Measurements from ENCODE around the gene SOX15. TPM values are rescaled to one million over a fixed set of nuclear protein-coding genes. Genes with fewer than 3 reads are reported as not detected.

Gene SOX15
- total RNA-seq, 4 donors from 2014 or later: 0.67 to 3.1 TPM; not detected in 2

DNA sequence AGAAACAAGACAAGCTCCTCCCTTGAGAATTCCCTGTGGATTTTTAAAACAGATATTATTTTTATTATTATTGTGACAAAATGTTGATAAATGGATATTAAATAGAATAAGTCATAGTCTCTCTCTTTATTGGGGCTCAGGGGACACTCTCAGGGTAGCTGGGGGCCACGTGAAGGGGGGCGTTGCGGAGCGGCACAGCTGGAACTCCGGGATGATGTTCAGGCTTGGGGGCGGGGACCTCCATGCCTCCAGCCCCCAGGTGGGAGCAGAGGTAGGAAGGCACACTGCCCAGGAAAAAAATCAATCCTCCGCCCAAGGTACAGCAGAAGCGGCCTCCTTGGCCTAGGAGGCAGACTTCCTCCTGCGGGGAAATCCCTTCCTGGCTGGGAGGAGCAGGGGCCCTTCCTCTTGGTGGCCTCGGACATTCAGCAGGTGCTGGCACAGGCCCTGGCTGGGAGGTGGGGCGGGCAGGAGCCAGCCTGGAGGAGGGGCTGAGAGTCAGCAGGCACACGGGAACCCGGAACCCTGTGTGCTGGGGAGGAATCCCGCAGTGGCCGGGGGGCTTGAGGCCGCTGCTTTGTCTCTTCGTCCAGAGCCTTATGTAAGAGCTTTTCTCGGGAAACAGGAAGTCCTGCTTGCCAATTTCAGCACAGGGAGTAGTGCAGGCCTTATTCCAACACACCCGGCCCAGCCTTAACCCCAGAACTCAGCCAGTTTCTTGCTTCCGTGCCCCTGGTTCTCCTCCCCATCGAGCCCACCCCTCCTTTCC lies 31.9 kb downstream of the SOX15 start:
- intact Hi-C loops (cut with DNase I): no loop called here

GRCh38 chr17:7557147-7557764 lies 32.6 kb downstream of the SOX15 start:
- Histone ChIP-seq H3K4me3 (replicated peaks in 1 of 3) (no peak overlapping the region), H3K27ac (peak overlapping the region; percentile 94 to 98 (median 95)), H3K27me3 (no peaks in the 10 kb centered on the region), H3K4me1 (peaks cover 35 to 40% of the 10 kb centered on the region in 2 donors), H3K9me3 (no peaks in the 10 kb centered on the region), H3K36me3 (no peaks in the 10 kb centered on the region)
- 55 to 72% methylated on average over 12 to 19 of the region's 19 CpGs for WGBS, 2 donors
- intact Hi-C loops (cut with DNase I): no loop called here
- TF ChIP-seq, protein P1, sequence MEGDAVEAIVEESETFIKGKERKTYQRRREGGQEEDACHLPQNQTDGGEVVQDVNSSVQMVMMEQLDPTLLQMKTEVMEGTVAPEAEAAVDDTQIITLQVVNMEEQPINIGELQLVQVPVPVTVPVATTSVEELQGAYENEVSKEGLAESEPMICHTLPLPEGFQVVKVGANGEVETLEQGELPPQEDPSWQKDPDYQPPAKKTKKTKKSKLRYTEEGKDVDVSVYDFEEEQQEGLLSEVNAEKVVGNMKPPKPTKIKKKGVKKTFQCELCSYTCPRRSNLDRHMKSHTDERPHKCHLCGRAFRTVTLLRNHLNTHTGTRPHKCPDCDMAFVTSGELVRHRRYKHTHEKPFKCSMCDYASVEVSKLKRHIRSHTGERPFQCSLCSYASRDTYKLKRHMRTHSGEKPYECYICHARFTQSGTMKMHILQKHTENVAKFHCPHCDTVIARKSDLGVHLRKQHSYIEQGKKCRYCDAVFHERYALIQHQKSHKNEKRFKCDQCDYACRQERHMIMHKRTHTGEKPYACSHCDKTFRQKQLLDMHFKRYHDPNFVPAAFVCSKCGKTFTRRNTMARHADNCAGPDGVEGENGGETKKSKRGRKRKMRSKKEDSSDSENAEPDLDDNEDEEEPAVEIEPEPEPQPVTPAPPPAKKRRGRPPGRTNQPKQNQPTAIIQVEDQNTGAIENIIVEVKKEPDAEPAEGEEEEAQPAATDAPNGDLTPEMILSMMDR (IDR thresholded peaks at IDR 0.05): peak in 1 of 6 experiments; percentile 10
- no peak for TF ChIP-seq POLR2A (IDR thresholded peaks at IDR 0.05)
- DNase-seq: no peak

More for the DNA sequence above, 31.9 kb downstream of the SOX15 start:
- no peaks in the 10 kb centered on the region for H3K27me3 ChIP-seq
- H3K4me1 ChIP-seq: peaks cover 40 to 47% of the 10 kb centered on the region in 2 donors
- peak overlapping the region; percentile 94 to 98 (median 95) for H3K27ac ChIP-seq
- H3K4me3 ChIP-seq (replicated peaks in 1 of 3): peak overlapping the region in 1 of 3 donors; percentile 28
- TF ChIP-seq, protein P1 (IDR thresholded peaks at IDR 0.05): peak in 3 of 6 experiments; percentile 5 to 14 (median 8)
- TF ChIP-seq POLR2A (IDR thresholded peaks at IDR 0.05): peak; percentile 2 to 87
- no peaks in the 10 kb centered on the region for H3K9me3 ChIP-seq
- DNase-seq: peak; percentile 95
- WGBS, 2 donors: 7 to 9% methylated on average over 13 to 21 of the region's 21 CpGs
- no peaks in the 10 kb centered on the region for H3K36me3 ChIP-seq

DNA sequence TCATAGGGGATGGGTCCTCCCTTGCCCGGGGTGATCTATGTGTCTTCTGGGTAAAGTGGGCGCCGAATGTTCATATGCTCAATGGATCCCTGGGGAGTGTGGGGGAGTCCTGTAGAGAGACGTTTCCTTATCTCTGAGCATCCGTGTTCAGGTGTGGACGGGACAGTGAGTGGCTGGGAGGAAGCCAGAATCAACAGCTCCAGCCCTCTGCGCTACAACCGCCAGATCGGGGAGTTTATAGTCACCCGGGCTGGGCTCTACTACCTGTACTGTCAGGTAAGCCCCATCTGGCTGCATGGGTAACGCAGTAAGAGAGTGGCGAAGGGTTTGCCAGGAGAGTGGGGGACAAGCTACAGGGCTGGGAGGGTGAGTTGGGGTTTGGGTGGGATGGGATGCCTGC lies 33.3 kb downstream of the SOX15 start:
- Histone ChIP-seq H3K4me1 (peaks cover 34 to 39% of the 10 kb centered on the region in 2 donors), H3K9me3 (no peaks in the 10 kb centered on the region), H3K27me3 (no peaks in the 10 kb centered on the region), H3K36me3 (no peaks in the 10 kb centered on the region), H3K4me3 (replicated peaks in 1 of 3) (no peak overlapping the region), H3K27ac (no peak overlapping the region)
- 93% methylated on average over 12 of the region's 12 CpGs for WGBS, 2 donors
- no peak for DNase-seq
- no peak for TF ChIP-seq POLR2A (IDR thresholded peaks at IDR 0.05)
- intact Hi-C loops (cut with DNase I): no loop called here

GRCh38 chr17:7555320-7555948 lies 34.5 kb downstream of the SOX15 start:
- no peaks in the 10 kb centered on the region for H3K36me3 ChIP-seq
- WGBS, 2 donors: 73 to 75% methylated on average over 10 of the region's 10 CpGs
- H3K4me3 ChIP-seq (replicated peaks in 1 of 3): no peak overlapping the region
- TF ChIP-seq, protein P1 (IDR thresholded peaks at IDR 0.05): no peak
- TF ChIP-seq POLR2A (IDR thresholded peaks at IDR 0.05): no peak
- intact Hi-C loops (cut with DNase I): no loop called here
- DNase-seq: no peak
- no peak overlapping the region for H3K27ac ChIP-seq
- H3K27me3 ChIP-seq: no peaks in the 10 kb centered on the region
- no peaks in the 10 kb centered on the region for H3K9me3 ChIP-seq
- H3K4me1 ChIP-seq: peaks cover 27 to 34% of the 10 kb centered on the region in 2 donors

GRCh38 chr17:7553356-7553755 lies 36.5 kb downstream of the SOX15 start:
- Histone ChIP-seq H3K36me3 (no peaks in the 10 kb centered on the region), H3K27ac (no peak overlapping the region), H3K27me3 (no peaks in the 10 kb centered on the region), H3K4me1 (peaks cover 15 to 26% of the 10 kb centered on the region in 2 donors), H3K9me3 (no peaks in the 10 kb centered on the region), H3K4me3 (replicated peaks in 1 of 3) (no peak overlapping the region)
- 100% methylated on average over 1 of the region's 1 CpG for WGBS, 2 donors
- TF ChIP-seq POLR2A (IDR thresholded peaks at IDR 0.05): no peak
- TF ChIP-seq, protein P1 (IDR thresholded peaks at IDR 0.05): no peak
- intact Hi-C loops (cut with DNase I): no loop called here
- DNase-seq: no peak

Measured in thyroid gland (tissue), 4 donors.